Urinary bladder (tissue), 4 donors: ENCODE measurements around the gene RHO. TPM values are rescaled to one million over a fixed set of nuclear protein-coding genes. Genes with fewer than 3 reads are reported as not detected.

Experiments used
- DNase-seq: peaks from one replicate; pipeline ENCODE4 v3.0.0-alpha.2; 2015; ENCODE audit errors: extremely low spot score
- H3K27ac ChIP-seq: one replicate; pipeline ENCODE4 v1.5.1; 2013; ENCODE audit warnings: low read depth, mild to moderate bottlenecking, moderate library complexity
- H3K36me3 ChIP-seq: one replicate; pipeline ENCODE4 v1.6.1; 2013; ENCODE audit warnings: mild to moderate bottlenecking, moderate library complexity; ENCODE audit not compliant: insufficient read depth
- H3K4me1 ChIP-seq: one replicate; pipeline ENCODE4 v1.6.1; 2013; ENCODE audit warnings: mild to moderate bottlenecking, moderate library complexity; ENCODE audit not compliant: insufficient read depth
- H3K4me3 ChIP-seq: one replicate; pipeline ENCODE4 v1.5.1; 2013; ENCODE audit warnings: low read depth, low read length
- WGBS: extraction: QIAGEN DNeasy Blood & Tissue Kit; methylation state at CpG from one replicate; pipeline ENCODE4 v1.1.7; 2013; 5-methylcytosine and 5-hydroxymethylcytosine counted together
- polyA plus RNA-seq: library from polyadenylated mRNA; stranded (reverse); fragments of 200-250 nt; gene quantifications from one replicate; pipeline ENCODE4 v1.2.3, GENCODE V29; 2013
- total RNA-seq: library from RNA; depleted of rRNA; stranded (reverse); fragments of >200 nt; gene quantifications from one replicate; pipeline ENCODE4 v1.2.3, GENCODE V29; 2014
- donor health status: healthy with polysubstance abuse.
- donor health status: healthy.

RHO gene
- total and polyA plus RNA-seq, 2 donors: not detected

- H3K36me3 ChIP-seq: no peaks in the 10 kb centered on the region
- 96% methylated on average over 10 of the region's 10 CpGs for WGBS
Measured at GRCh38 chr3:129519449-129519848, 9.0 kb upstream of the RHO start.

DNA sequence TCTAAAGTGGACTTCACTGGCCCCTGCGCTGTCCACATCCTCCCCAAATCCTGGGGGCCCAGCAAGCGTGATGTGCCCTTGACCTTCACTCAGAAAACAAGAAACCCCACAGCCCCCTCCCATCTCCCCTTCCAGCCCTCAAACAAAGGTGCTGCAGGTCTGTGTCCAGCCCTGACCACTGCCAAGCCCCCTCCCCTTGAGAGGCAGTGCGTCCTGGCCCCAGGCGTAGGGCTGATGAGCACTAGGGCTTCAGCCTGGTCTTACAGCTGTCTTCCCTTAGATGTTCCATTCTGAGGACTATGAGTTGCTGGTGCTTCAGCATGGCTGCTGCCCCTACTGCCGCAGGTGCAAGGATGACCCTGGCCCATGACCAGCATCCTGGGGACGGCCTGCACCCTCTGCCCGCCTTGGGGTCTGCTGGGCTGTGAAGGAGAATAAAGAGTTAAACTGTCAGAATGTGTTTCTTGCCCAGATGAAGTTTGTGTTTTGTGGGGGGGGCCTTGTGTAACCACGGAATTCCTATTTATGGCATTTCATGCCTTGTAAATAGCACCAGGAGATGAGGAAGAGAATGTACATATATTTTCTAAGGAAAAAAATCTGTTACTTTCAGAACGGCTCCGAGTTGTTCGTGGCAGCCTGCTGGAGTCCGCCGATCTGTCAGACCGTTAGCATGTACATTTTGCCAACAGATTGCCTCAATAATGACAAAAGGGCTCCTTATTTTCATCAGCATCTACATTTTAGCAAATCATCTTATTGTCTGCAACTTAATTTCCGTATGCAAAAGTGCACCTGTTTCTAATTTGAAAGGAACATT, 8.3 kb upstream of the RHO start:
- H3K36me3 ChIP-seq: no peaks in the 10 kb centered on the region
- no peak overlapping the region for H3K4me3 ChIP-seq
- H3K27ac ChIP-seq: no peak overlapping the region
- DNase-seq: no peak
- 92% methylated on average over 15 of the region's 15 CpGs for WGBS
- no peaks in the 10 kb centered on the region for H3K4me1 ChIP-seq

More at GRCh38 chr3:129519449-129519848, 9.0 kb upstream of the RHO start:
- no peaks in the 10 kb centered on the region for H3K4me1 ChIP-seq
- DNase-seq: no peak
- H3K4me3 ChIP-seq: no peak overlapping the region
- H3K27ac ChIP-seq: no peak overlapping the region

GRCh38 chr3:129520960-129521359, 7.5 kb upstream of the RHO start:
- no peaks in the 10 kb centered on the region for H3K36me3 ChIP-seq
- DNase-seq: no peak
- H3K4me1 ChIP-seq: no peaks in the 10 kb centered on the region
- no peak overlapping the region for H3K27ac ChIP-seq
- no peak overlapping the region for H3K4me3 ChIP-seq
- 77% methylated on average over 4 of the region's 4 CpGs for WGBS

GRCh38 chr3:129521611-129522010, 6.8 kb upstream of the RHO start:
- no peak overlapping the region for H3K4me3 ChIP-seq
- DNase-seq: no peak
- 80% methylated on average over 8 of the region's 8 CpGs for WGBS
- no peaks in the 10 kb centered on the region for H3K36me3 ChIP-seq
- no peaks in the 10 kb centered on the region for H3K4me1 ChIP-seq
- no peak overlapping the region for H3K27ac ChIP-seq

DNA sequence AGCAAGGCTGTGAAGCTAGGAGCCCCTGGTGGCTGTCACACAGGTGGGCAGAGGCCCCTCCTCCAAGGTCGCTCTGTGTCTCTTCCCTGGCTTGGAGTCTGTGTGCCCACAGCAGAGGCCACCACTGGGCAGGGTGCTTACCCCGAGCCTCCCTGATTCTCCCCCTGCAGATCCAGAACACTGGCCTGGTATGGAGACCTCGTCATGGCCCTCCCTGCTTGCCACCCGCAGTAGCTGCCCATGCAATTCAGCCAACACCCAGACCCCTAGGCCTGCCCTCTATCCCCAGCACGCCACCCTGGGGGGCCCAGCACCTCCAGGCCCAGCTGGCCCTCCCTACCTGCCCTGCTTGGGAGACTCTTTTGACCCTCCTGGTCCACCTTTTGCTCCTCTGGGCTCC, 5.5 kb upstream of the RHO start:
- no peak overlapping the region for H3K27ac ChIP-seq
- H3K4me3 ChIP-seq: no peak overlapping the region
- no peaks in the 10 kb centered on the region for H3K36me3 ChIP-seq
- no peaks in the 10 kb centered on the region for H3K4me1 ChIP-seq
- 89% methylated on average over 5 of the region's 5 CpGs for WGBS
- no peak for DNase-seq

DNA sequence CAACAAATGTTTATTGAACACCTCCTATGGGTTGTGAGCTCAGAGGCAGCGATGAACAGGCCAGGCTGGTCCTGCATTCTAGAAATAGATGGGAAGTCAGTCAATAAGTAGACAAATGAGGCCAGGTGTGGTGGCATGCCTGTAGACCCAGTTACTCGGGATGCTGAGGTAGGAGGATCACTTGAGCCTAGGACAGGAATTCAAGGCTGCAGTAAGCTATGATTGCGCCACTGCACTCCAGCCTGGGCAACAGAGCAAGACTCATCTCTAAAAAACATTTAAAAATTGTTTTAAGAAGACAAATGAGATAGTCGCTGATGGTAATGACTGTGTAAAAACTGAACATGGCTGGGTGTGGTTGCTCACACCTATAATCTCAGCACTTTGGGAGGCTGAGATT, 4.4 kb upstream of the RHO start:
- H3K4me1 ChIP-seq: no peaks in the 10 kb centered on the region
- no peak overlapping the region for H3K4me3 ChIP-seq
- WGBS: 75% methylated on average over 4 of the region's 4 CpGs
- H3K27ac ChIP-seq: no peak overlapping the region
- DNase-seq: no peak
- H3K36me3 ChIP-seq: no peaks in the 10 kb centered on the region

DNA sequence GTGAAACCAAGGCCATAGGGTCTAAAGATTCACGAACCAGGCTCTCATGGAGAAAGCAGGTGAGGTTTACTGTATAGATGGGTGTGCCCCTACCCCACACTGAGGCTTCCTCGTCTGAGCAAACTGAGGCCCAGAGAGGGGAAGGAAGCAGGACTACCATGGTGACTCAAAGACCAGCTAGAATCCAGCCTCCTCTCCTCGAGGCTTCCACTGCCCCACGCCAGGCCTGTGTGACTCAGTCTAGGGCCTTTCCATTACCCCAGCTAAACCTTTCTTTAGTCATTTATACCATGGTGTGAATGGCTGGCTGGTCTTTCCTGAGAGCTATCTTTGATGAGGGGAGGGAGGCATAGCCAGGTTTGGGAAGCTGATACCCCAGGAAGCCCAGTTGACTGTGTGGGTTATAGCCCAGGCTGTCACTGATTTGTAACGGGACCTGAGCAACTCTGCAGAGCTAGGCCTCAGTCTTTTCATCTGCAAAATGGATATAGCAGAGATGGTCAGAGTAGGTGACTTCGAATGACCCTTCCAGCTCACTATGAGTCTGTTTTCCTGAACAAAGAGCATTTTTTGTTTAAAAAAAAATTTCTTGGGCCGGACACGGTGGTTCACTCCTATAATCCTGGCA, 3.0 kb upstream of the RHO start:
- H3K4me3 ChIP-seq: no peak overlapping the region
- DNase-seq: no peak
- 81% methylated on average over 8 of the region's 8 CpGs for WGBS
- H3K4me1 ChIP-seq: no peaks in the 10 kb centered on the region
- H3K27ac ChIP-seq: no peak overlapping the region
- H3K36me3 ChIP-seq: no peaks in the 10 kb centered on the region

- DNase-seq: no peak
- H3K4me1 ChIP-seq: no peaks in the 10 kb centered on the region
- H3K4me3 ChIP-seq: no peak overlapping the region
- H3K27ac ChIP-seq: no peak overlapping the region
- no peaks in the 10 kb centered on the region for H3K36me3 ChIP-seq
- 82% methylated on average over 12 of the region's 12 CpGs for WGBS
Measured at GRCh38 chr3:129526121-129526900, 2.1 kb upstream of the RHO start.

DNA sequence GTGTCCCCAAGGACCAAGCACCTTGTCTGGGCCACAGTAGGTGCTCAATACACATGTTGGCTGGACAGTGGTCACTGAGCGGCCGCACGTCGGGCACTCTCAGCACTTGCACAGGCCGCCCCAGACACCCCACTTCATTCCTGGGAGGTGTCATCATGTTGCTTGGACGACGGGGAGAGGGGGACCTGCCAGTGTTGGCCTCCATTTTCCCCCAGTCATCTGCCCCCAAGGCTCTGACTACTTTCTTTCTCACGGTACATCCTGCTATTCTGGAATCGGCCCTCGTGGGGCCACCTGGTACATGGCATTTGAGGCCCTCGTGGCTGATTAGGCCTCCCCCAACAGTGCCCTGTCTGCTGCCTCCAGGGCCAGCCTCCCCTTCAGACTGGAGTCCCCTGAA, 1.2 kb upstream of the RHO start:
- WGBS: 92% methylated on average over 11 of the region's 11 CpGs
- H3K27ac ChIP-seq: no peak overlapping the region
- H3K36me3 ChIP-seq: no peaks in the 10 kb centered on the region
- H3K4me1 ChIP-seq: no peaks in the 10 kb centered on the region
- DNase-seq: no peak
- H3K4me3 ChIP-seq: no peak overlapping the region

GRCh38 chr3:129529436-129530210, 1.2 kb downstream of the RHO start:
- DNase-seq: no peak
- WGBS: 79% methylated on average over 12 of the region's 12 CpGs
- no peaks in the 10 kb centered on the region for H3K36me3 ChIP-seq
- no peak overlapping the region for H3K4me3 ChIP-seq
- no peaks in the 10 kb centered on the region for H3K4me1 ChIP-seq
- H3K27ac ChIP-seq: no peak overlapping the region

DNA sequence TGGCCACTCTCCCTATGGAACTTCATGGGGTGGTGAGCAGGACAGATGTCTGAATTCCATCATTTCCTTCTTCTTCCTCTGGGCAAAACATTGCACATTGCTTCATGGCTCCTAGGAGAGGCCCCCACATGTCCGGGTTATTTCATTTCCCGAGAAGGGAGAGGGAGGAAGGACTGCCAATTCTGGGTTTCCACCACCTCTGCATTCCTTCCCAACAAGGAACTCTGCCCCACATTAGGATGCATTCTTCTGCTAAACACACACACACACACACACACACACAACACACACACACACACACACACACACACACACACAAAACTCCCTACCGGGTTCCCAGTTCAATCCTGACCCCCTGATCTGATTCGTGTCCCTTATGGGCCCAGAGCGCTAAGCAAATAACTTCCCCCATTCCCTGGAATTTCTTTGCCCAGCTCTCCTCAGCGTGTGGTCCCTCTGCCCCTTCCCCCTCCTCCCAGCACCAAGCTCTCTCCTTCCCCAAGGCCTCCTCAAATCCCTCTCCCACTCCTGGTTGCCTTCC, 1.9 kb downstream of the RHO start:
- Histone ChIP-seq H3K27ac (no peak overlapping the region), H3K4me3 (no peak overlapping the region), H3K36me3 (no peaks in the 10 kb centered on the region), H3K4me1 (no peaks in the 10 kb centered on the region)
- 46% methylated on average over 6 of the region's 6 CpGs for WGBS
- DNase-seq: no peak

DNA sequence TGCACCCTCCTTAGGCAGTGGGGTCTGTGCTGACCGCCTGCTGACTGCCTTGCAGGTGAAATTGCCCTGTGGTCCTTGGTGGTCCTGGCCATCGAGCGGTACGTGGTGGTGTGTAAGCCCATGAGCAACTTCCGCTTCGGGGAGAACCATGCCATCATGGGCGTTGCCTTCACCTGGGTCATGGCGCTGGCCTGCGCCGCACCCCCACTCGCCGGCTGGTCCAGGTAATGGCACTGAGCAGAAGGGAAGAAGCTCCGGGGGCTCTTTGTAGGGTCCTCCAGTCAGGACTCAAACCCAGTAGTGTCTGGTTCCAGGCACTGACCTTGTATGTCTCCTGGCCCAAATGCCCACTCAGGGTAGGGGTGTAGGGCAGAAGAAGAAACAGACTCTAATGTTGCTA, 2.4 kb downstream of the RHO start:
- Histone ChIP-seq H3K36me3 (no peaks in the 10 kb centered on the region), H3K4me1 (no peaks in the 10 kb centered on the region), H3K27ac (no peak overlapping the region), H3K4me3 (no peak overlapping the region)
- no peak for DNase-seq
- 98% methylated on average over 13 of the region's 13 CpGs for WGBS

DNA sequence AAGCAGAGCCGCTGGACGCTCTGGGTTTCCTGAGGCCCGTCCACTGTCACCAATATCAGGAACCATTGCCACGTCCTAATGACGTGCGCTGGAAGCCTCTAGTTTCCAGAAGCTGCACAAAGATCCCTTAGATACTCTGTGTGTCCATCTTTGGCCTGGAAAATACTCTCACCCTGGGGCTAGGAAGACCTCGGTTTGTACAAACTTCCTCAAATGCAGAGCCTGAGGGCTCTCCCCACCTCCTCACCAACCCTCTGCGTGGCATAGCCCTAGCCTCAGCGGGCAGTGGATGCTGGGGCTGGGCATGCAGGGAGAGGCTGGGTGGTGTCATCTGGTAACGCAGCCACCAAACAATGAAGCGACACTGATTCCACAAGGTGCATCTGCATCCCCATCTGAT, 3.3 kb downstream of the RHO start:
- Histone ChIP-seq H3K4me1 (no peaks in the 10 kb centered on the region), H3K4me3 (no peak overlapping the region), H3K27ac (no peak overlapping the region), H3K36me3 (no peaks in the 10 kb centered on the region)
- DNase-seq: no peak
- WGBS: 94% methylated on average over 11 of the region's 11 CpGs
